Measurements from ENCODE around the gene ESPNL.

- TF ChIP-seq CTCF (conservative IDR thresholded peaks at IDR 0.05; ENCODE audit: low read length) (no peak), EZH2phosphoT487 (IDR thresholded peaks at IDR 0.05; ENCODE audit: borderline replicate concordance) (no peak)
Observed at GRCh38 chr2:238128534-238129001, 28.4 kb downstream of the ESPNL start.
